ENCODE measurements around the gene FAIM. TPM values are rescaled to one million over a fixed set of nuclear protein-coding genes. Genes with fewer than 3 reads are reported as not detected.
"Not testable (repeated sequence)": the region's sequence is repeated elsewhere in the genome, so short reads cannot be mapped to it uniquely, and the experiment has no call there.

The FAIM gene
- total and polyA plus RNA-seq, 10 donors: 2.6 to 11.1 (median 6.4) TPM

DNA sequence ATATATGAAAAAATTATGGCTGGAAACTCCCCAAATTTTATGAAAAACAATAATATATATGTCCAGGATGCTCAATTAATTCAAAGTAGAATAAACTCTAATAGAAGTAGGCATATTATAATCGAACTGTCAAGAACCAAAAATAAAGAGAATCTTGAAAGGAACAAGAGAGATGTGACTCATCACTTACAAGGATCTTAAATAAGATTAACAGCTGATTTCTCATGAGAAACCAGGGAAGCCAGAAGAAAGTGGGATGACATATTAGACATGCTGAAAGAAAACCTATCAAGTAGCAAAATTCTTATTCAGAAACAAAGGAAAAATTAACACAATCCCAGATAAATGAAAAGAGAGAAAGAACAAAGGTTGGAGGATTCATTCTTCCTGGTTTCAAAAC, 66.8 kb downstream of the FAIM start:
- DNase-seq: no peak
- intact Hi-C loops (cut with DNase I; ENCODE audit: low total_unique reads): loop anchor here (10.0 kb wide), 1 partner anchor 81 kb away; the partner anchor contains the start of gene CEP70
- Histone ChIP-seq H3K9me3 (peaks cover 5 to 32% (median 26%) of the 10 kb centered on the region in 8 donors), H3K36me3 (peaks cover 0 to 89% (median 13%) of the 10 kb centered on the region in 6 donors), H3K27me3 (replicated peaks in 1 of 7) (no peaks in the 10 kb centered on the region), H3K4me1 (peaks cover 0 to under 1% (median 0%) of the 10 kb centered on the region in 6 donors), H3K4me3 (no peak overlapping the region), H3K27ac (no peak overlapping the region)
- WGBS, 5 donors: 95 to 98% (median 98%) methylated on average over 1 of the region's 1 CpG
- TF ChIP-seq POLR2AphosphoS5 (IDR thresholded peaks at IDR 0.05): no peak
- TF ChIP-seq, protein P1, sequence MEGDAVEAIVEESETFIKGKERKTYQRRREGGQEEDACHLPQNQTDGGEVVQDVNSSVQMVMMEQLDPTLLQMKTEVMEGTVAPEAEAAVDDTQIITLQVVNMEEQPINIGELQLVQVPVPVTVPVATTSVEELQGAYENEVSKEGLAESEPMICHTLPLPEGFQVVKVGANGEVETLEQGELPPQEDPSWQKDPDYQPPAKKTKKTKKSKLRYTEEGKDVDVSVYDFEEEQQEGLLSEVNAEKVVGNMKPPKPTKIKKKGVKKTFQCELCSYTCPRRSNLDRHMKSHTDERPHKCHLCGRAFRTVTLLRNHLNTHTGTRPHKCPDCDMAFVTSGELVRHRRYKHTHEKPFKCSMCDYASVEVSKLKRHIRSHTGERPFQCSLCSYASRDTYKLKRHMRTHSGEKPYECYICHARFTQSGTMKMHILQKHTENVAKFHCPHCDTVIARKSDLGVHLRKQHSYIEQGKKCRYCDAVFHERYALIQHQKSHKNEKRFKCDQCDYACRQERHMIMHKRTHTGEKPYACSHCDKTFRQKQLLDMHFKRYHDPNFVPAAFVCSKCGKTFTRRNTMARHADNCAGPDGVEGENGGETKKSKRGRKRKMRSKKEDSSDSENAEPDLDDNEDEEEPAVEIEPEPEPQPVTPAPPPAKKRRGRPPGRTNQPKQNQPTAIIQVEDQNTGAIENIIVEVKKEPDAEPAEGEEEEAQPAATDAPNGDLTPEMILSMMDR (IDR thresholded peaks at IDR 0.05 in 8 of 11, conservative IDR thresholded peaks at IDR 0.05 in 3 of 11): no peak
- TF ChIP-seq POLR2A (IDR thresholded peaks at IDR 0.05): no peak

DNA sequence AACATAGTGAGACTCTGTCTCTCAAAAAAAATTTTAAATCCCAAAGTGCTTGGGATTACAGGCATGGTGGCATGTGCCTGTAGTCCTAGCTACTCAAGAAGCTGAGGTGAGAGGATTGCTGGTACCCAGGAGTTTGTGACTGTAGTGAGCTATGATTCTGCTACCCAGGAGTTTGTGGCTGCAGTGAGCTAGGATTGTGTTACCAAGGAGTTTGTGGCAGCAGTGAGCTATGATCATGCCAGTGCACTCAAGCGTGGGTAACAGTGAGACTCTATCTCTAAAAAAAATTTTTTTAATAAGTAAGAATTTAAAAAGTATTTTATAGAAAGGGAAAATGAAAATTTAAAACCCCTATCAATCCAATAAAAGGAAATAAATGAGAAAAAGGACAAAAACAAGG, 69.5 kb downstream of the FAIM start:
- WGBS, 5 donors: 94 to 100% (median 98%) methylated on average over 1 of the region's 1 CpG
- Histone ChIP-seq H3K27me3 (replicated peaks in 1 of 7) (no peaks in the 10 kb centered on the region), H3K9me3 (peaks cover 5 to 32% (median 26%) of the 10 kb centered on the region in 8 donors), H3K4me1 (peaks cover 0 to 5% (median 0%) of the 10 kb centered on the region in 6 donors), H3K36me3 (peaks cover 0 to 100% (median 18%) of the 10 kb centered on the region in 6 donors), H3K4me3 (no peak overlapping the region), H3K27ac (no peak overlapping the region)
- no peak for DNase-seq
- intact Hi-C loops (cut with DNase I; ENCODE audit: low total_unique reads): loop anchor here (10.0 kb wide), 1 partner anchor 83 kb away; the partner anchor contains the start of gene CEP70
- TF ChIP-seq POLR2AphosphoS5 (IDR thresholded peaks at IDR 0.05): no peak
- TF ChIP-seq, protein P1 (IDR thresholded peaks at IDR 0.05 in 8 of 11, conservative IDR thresholded peaks at IDR 0.05 in 3 of 11): no peak
- TF ChIP-seq POLR2A (IDR thresholded peaks at IDR 0.05): no peak

DNA sequence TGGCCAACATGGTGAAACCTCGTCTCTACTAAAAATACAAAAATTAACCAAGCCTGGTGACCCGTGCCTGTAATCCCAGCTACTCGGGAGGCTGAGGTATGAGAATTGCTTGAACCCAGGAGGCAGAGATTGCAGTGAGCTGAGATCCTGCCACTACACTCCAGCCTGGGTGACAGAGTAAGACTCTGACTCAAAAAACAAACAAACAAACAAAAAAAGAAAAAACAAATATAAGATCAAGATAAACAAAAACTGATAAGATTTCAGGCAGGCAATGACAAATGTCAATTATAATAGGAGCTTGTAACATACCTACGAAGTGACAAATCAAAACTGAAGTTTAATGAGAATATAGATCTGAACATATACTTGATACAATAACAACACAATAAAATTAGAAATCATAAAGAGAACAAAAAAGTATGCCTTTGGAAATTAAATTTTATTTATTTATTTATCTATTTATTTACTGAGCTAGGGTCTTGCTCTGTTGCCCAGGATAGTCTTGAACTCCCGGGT, 70.4 kb downstream of the FAIM start:
- Histone ChIP-seq H3K36me3 (peaks cover 0 to 100% (median 18%) of the 10 kb centered on the region in 6 donors), H3K4me3 (no peak overlapping the region), H3K27me3 (replicated peaks in 1 of 7) (no peaks in the 10 kb centered on the region), H3K9me3 (peaks cover 5 to 32% (median 26%) of the 10 kb centered on the region in 8 donors), H3K4me1 (peaks cover 0 to 5% (median 0%) of the 10 kb centered on the region in 6 donors), H3K27ac (no peak overlapping the region)
- WGBS, 5 donors: 90 to 98% (median 94%) methylated on average over 5 of the region's 5 CpGs
- no peak for DNase-seq
- intact Hi-C loops (cut with DNase I; ENCODE audit: low total_unique reads): loop anchor here (10.0 kb wide), 1 partner anchor 84 kb away; the partner anchor contains the start of gene CEP70
- TF ChIP-seq, protein P1 (IDR thresholded peaks at IDR 0.05 in 8 of 11, conservative IDR thresholded peaks at IDR 0.05 in 3 of 11): no peak

DNA sequence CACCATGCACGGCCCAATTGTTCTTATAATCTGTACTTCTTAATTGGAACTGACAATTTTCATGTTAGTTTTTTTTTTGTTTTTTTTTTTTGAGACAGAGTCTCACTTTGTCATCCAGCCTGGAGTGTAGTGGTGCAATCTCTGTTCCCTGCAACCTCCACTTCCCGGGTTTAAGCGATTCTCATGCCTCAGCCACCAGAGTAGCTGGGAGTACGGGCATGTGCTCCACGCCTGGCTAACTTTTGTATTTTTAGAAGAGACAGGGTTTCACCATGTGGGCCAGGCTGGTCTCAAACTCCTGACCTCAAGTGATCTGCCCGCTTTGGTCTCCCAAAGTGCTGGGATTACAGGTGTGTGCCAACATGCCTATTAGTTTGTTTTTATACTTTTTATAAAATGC, 72.4 kb downstream of the FAIM start:
- H3K27ac ChIP-seq; H3K4me3 ChIP-seq; intact Hi-C loops (cut with DNase I; ENCODE audit: low total_unique reads); DNase-seq; H3K27me3 ChIP-seq (replicated peaks in 1 of 7): not testable (repeated sequence)
- 86 to 90% (median 90%) methylated on average over 6 of the region's 6 CpGs for WGBS, 5 donors
- Histone ChIP-seq H3K4me1 (peaks cover 0 to 11% (median 0%) of the 10 kb centered on the region in 6 donors), H3K9me3 (peaks cover 0 to 16% (median 12%) of the 10 kb centered on the region in 8 donors), H3K36me3 (peaks cover 0 to 84% (median 13%) of the 10 kb centered on the region in 6 donors)
